Stimulated activated CD4-positive, alpha-beta T cell treated with anti-CD3 and anti-CD28 coated beads, Interleukin-1b, Interleukin-23, amount 100 ng/mL, for 1 hour (primary cell): ENCODE measurements around the gene RPLP1.

Source experiments
- DNase-seq, 2 donors: peaks; one replicate each; pipeline ENCODE4 v3.0.0-alpha.2; 2020; ENCODE audit warnings: low read depth in 2 of 2

RPLP1 gene

GRCh38 chr15:69496001-69496400 is 43.4 kb downstream of the RPLP1 start:
- DNase-seq = no peak

- no peak for DNase-seq
These were observed 44.5 kb downstream of the RPLP1 start for GRCh38 chr15:69497076-69497475.

- no peak for DNase-seq
These were observed 45.0 kb downstream of the RPLP1 start for GRCh38 chr15:69497667-69498066.

- DNase-seq = no peak
These were observed 45.7 kb downstream of the RPLP1 start for GRCh38 chr15:69498282-69498681.

- DNase-seq = no peak
These were observed 46.4 kb downstream of the RPLP1 start for GRCh38 chr15:69498987-69499386.

- DNase-seq = no peak
These were observed 47.0 kb downstream of the RPLP1 start for GRCh38 chr15:69499521-69500211.

- DNase-seq = no peak
These were observed 47.7 kb downstream of the RPLP1 start for GRCh38 chr15:69500339-69500738.

GRCh38 chr15:69501456-69501855 is 48.8 kb downstream of the RPLP1 start:
- no peak for DNase-seq

GRCh38 chr15:69502470-69503045 is 49.9 kb downstream of the RPLP1 start:
- DNase-seq = no peak

- DNase-seq = no peak
These were observed 51.9 kb downstream of the RPLP1 start for GRCh38 chr15:69504352-69505040.
